Suprapubic skin (tissue), 4 donors: ENCODE data around the gene BRICD5.

Source experiments
- EP300 ChIP-seq: sonication (generic); formaldehyde crosslinking; IDR thresholded peaks from one replicate; pipeline ENCODE4 v1.6.1; 2017; ENCODE audit warnings: antibody characterized with exemption
- POLR2A ChIP-seq, 2 donors: fragments of 450-650 bp; IDR thresholded peaks; one replicate each; pipeline ENCODE4 v1.6.1; 2017; ENCODE audit warnings: antibody characterized with exemption in 2 of 2, mild to moderate bottlenecking in 2 of 2, moderate library complexity in 2 of 2
- POLR2AphosphoS5 ChIP-seq, 3 donors: sonication (generic); formaldehyde crosslinking; IDR thresholded peaks; one replicate each; pipeline ENCODE4 v1.6.1; 2017; ENCODE audit warnings: antibody characterized with exemption in 3 of 3
- TF ChIP-seq, protein P1 (sequence below), 2 donors: fragments of 200-600 bp in 1 of 2; fragments of 450-650 bp in 1 of 2; sonication (generic) in 1 of 2; IDR thresholded peaks; one replicate each; pipeline ENCODE4 v1.5.1; 2016 to 2019; ENCODE audit warnings: antibody characterized with exemption in 2 of 2, mild to moderate bottlenecking in 1 of 2, moderate library complexity in 1 of 2

DNA sequence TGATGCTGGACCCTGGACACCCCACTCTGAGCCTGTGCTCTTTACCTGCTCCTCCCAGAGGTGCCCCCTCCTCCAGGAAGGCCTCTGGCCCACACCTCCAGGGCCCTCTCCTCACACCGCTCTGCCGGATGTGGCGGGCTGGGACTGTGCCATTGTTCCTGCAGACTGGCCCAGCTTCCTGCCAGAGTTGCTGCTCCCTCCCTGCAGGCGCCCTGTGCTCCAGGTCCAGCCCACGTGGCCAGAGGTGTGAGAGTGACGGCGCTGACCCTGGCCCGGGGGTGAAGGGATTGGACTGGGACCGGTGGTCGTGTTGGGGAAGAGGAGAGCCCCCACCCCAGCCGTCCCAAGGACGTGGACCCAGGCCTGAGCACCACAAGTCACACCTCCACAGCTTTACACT lies 18.4 kb upstream of the BRICD5 start:
- TF ChIP-seq, protein P1, sequence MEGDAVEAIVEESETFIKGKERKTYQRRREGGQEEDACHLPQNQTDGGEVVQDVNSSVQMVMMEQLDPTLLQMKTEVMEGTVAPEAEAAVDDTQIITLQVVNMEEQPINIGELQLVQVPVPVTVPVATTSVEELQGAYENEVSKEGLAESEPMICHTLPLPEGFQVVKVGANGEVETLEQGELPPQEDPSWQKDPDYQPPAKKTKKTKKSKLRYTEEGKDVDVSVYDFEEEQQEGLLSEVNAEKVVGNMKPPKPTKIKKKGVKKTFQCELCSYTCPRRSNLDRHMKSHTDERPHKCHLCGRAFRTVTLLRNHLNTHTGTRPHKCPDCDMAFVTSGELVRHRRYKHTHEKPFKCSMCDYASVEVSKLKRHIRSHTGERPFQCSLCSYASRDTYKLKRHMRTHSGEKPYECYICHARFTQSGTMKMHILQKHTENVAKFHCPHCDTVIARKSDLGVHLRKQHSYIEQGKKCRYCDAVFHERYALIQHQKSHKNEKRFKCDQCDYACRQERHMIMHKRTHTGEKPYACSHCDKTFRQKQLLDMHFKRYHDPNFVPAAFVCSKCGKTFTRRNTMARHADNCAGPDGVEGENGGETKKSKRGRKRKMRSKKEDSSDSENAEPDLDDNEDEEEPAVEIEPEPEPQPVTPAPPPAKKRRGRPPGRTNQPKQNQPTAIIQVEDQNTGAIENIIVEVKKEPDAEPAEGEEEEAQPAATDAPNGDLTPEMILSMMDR (IDR thresholded peaks at IDR 0.05) = no peak
- TF ChIP-seq POLR2AphosphoS5 (IDR thresholded peaks at IDR 0.05) = no peak
- TF ChIP-seq POLR2A (IDR thresholded peaks at IDR 0.05) = no peak
- no peak for TF ChIP-seq EP300
